Retinal pigment epithelial cell (primary cell): ENCODE results near the gene MAP7D1.

Source experiments
- DNase-seq: peaks from one replicate; pipeline ENCODE4 v3.0.0-alpha.2; 2010; ENCODE audit warnings: low read depth
- H3K4me3 ChIP-seq: 2 replicates; pipeline ENCODE4 v1.5.1; 2011; ENCODE audit warnings: mild to moderate bottlenecking, low read length, control low read depth, moderate library complexity
- TF ChIP-seq, protein P1 (sequence below): conservative IDR thresholded peaks from 2 replicates; pipeline ENCODE4 v1.5.1; 2011; ENCODE audit warnings: low read depth, low read length, control low read depth, inconsistent platforms

MAP7D1 gene

DNA sequence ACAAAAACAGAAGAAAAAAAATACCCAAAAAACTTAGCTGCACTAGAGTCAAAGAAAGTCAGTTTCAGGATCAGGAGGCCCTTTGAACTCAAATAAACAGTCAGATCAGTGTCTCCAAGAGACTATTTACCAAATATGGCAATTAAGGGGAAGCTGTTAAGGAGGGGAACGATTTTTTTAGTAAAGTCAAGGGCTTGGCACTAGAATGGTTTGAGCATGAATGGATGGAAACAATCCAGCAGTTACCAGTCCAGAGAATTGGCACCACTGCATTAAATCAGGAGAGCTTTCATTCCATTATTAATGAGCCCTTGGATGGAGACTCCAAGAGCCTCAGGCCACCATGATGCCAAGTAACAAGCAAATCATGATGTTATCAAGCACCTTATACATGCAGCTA lies 13.8 kb upstream of the MAP7D1 start:
- no peak overlapping the region for H3K4me3 ChIP-seq
- no peak for DNase-seq
- TF ChIP-seq, protein P1, sequence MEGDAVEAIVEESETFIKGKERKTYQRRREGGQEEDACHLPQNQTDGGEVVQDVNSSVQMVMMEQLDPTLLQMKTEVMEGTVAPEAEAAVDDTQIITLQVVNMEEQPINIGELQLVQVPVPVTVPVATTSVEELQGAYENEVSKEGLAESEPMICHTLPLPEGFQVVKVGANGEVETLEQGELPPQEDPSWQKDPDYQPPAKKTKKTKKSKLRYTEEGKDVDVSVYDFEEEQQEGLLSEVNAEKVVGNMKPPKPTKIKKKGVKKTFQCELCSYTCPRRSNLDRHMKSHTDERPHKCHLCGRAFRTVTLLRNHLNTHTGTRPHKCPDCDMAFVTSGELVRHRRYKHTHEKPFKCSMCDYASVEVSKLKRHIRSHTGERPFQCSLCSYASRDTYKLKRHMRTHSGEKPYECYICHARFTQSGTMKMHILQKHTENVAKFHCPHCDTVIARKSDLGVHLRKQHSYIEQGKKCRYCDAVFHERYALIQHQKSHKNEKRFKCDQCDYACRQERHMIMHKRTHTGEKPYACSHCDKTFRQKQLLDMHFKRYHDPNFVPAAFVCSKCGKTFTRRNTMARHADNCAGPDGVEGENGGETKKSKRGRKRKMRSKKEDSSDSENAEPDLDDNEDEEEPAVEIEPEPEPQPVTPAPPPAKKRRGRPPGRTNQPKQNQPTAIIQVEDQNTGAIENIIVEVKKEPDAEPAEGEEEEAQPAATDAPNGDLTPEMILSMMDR: no peak

GRCh38 chr1:36143424-36143823 lies 12.5 kb upstream of the MAP7D1 start:
- TF ChIP-seq, protein P1: no peak
- no peak for DNase-seq
- no peak overlapping the region for H3K4me3 ChIP-seq

- DNase-seq: no peak
- TF ChIP-seq, protein P1: no peak
- H3K4me3 ChIP-seq: no peak overlapping the region
Observed at GRCh38 chr1:36144413-36144812, 11.5 kb upstream of the MAP7D1 start.

- DNase-seq: no peak
- H3K4me3 ChIP-seq: peak overlapping the region; percentile 85
- TF ChIP-seq, protein P1: no peak
Observed at GRCh38 chr1:36148821-36149236, 7.1 kb upstream of the MAP7D1 start.

DNA sequence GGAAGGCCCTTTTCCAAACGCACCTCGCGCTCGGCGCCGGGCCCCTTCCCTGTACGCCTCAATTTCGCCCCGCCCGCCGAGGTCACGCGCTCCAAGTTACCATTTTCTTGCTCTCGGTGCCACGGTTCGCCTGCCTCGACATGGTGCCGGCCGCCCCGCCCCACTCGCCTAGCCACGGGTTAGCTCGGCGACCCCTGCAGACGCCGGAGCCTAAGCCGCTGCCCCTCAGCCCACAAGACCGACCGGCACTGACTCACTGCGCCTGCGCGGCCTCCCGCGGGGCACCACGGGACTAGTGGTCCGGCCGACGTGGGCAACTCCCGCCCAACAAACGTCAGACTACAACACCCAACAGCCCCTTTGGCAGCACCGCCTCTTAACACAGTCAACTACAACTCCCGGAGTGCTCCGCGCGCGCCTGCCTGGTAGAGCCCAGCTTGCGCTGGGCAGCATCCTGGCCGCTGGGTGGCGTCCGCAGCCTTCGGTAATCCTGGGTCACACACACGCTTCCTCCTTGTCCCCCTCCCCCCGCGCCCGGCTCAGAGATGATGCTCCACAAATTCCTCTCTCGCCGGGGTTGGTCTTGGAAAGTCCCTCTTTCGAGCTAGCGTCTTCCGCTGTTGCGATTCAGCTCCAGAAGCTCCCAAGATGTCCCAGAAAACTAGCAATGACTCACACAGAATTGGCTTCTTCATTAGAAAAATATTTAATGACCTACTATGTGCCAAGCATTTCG lies 6.6 kb upstream of the MAP7D1 start, which contains the start of gene TRAPPC3:
TSS of gene TRAPPC3 (minus strand) at position 250 of the 736 bp plus-strand sequence. CDS start at position 142, 108 bp downstream.
- peak; percentile 98 for DNase-seq
- H3K4me3 ChIP-seq: peak within 1 kb of the TSS; percentile 85
- TF ChIP-seq, protein P1: peak; percentile 93

DNA sequence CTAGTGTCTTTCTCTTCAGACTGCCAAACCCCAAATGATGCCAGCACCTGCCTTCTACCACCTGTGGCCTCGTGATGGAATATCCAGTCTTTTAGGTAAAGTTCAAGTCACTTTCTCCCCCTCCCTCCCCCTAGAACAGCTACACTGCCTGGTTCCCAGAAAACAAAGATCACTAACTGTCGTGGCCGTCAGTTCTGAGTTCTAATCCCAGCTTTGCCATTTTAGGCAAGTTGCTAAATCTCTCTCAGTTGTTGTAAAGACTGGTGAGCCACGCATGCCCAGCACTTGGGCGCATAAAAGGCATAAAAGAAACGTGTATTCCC lies 6.0 kb upstream of the MAP7D1 start:
- H3K4me3 ChIP-seq: no peak overlapping the region
- no peak for DNase-seq
- TF ChIP-seq, protein P1: no peak
